Testis (tissue), 3 donors: ENCODE results near the gene CCDC50. TPM values are rescaled to one million over a fixed set of nuclear protein-coding genes. Genes with fewer than 3 reads are reported as not detected.

Experiments
- DNase-seq: peaks from one replicate; pipeline ENCODE4 v3.0.0-alpha.2; 2019
- H3K27ac ChIP-seq, 2 donors: fragments of 200-600 bp; sonication (generic); one replicate each; pipeline ENCODE4 v1.5.1; 2019
- H3K27me3 ChIP-seq: fragments of 200-600 bp; sonication (generic); one replicate; pipeline ENCODE4 v1.5.1; 2019
- H3K36me3 ChIP-seq: fragments of 200-600 bp; sonication (generic); one replicate; pipeline ENCODE4 v1.5.1; 2017; ENCODE audit warnings: low read depth; ENCODE audit errors: missing control alignments
- H3K4me1 ChIP-seq: fragments of 200-600 bp; sonication (generic); one replicate; pipeline ENCODE4 v1.5.1; 2019
- H3K4me3 ChIP-seq, 2 donors: fragments of 200-600 bp; sonication (generic); one replicate each; pipeline ENCODE4 v1.5.1; 2017 to 2019
- H3K9me3 ChIP-seq: fragments of 200-600 bp; sonication (generic); one replicate; pipeline ENCODE4 v1.5.1; 2017
- POLR2A ChIP-seq: fragments of 450-650 bp; IDR thresholded peaks from one replicate; pipeline ENCODE4 v1.6.1; 2017; ENCODE audit warnings: antibody characterized with exemption, mild to moderate bottlenecking, moderate library complexity
- WGBS, 2 donors: methylation state at CpG; one replicate each; pipeline ENCODE4 v1.1.5; 2018; 5-methylcytosine and 5-hydroxymethylcytosine counted together
- intact Hi-C: fragments of 100-400 bp; cut with DNase I; formaldehyde crosslinking; loops from one replicate; pipeline ENCODE4 v1.15.1; 2023; ENCODE audit warnings: low total_unique reads
- polyA plus RNA-seq: library from polyadenylated mRNA; stranded (reverse); fragments of 350-450 nt; fragmentation: Illumina TruSeq; extraction: RNeasy Lipid Tissue Mini Kit (QIAGEN cat#74804); gene quantifications from one replicate; pipeline ENCODE4 v1.2.3, GENCODE V29; 2014; ENCODE audit warnings: low read depth, low replicate concordance; ENCODE audit not compliant: insufficient read depth
- total RNA-seq, 2 donors: library from RNA; depleted of rRNA; stranded (reverse); fragments of >200 nt; gene quantifications; one replicate each; pipeline ENCODE4 v1.2.3, GENCODE V29; 2016
- TF ChIP-seq, protein P1 (sequence below), 3 experiments: fragments of 450-650 bp in 2 of 3; fragments of 200-600 bp in 1 of 3; sonication (generic) in 1 of 3; IDR thresholded peaks; one replicate each; pipeline ENCODE4 v1.5.1; 2016 to 2019; ENCODE audit warnings: antibody characterized with exemption in 3 of 3, mild to moderate bottlenecking in 2 of 3, moderate library complexity in 1 of 3

CCDC50 gene
- total and polyA plus RNA-seq, 3 donors from 2014 or later, result 65.0 to 69.9 (median 68.2) TPM

DNA sequence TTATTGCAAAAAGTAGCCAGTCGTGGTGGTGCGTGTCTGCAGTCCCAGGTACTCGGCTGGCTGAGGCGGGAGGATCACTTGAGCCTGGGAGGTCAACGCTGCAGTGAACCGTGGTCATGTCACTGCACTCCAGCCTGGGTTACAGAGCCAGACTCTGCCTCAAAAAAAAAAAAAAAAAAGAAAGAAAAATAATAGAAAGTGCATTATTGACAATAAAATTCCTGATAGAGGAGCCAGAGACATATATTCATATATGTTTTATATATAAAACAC lies 88.2 kb downstream of the CCDC50 start:
- no peak for DNase-seq
- intact Hi-C loops, result no loop called here
- Histone ChIP-seq H3K27me3 (no peaks in the 10 kb centered on the region), H3K27ac (no peak overlapping the region), H3K4me3 (no peak overlapping the region), H3K9me3 (no peaks in the 10 kb centered on the region), H3K36me3 (no peaks in the 10 kb centered on the region), H3K4me1 (no peaks in the 10 kb centered on the region)
- no peak for TF ChIP-seq POLR2A
- 71 to 74% methylated on average over 6 of the region's 6 CpGs for WGBS, 2 donors

DNA sequence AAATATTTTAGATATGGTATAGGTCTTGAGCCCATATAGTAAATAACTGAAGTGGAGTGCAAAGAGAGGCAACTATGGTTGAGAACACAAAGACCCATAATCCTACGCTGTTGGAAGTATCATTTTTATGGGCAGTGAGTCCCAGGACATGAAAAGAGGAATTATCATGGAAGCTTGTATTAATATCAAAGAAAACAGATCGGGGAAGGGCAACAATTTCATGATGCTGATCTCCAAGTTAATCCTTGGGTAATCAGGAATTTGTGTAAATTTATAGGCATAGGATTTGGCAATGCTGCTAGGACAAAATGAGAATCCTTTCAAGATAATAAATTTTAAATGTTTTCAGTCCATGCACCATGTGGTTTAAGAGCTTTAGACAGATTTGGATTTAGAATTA lies 91.6 kb downstream of the CCDC50 start:
- no peak for DNase-seq
- no peaks in the 10 kb centered on the region for H3K36me3 ChIP-seq
- intact Hi-C loops, result no loop called here
- H3K27ac ChIP-seq, result no peak overlapping the region
- H3K4me3 ChIP-seq, result no peak overlapping the region
- WGBS, 2 donors, result 88 to 93% methylated on average over 2 of the region's 2 CpGs
- TF ChIP-seq, protein P1, sequence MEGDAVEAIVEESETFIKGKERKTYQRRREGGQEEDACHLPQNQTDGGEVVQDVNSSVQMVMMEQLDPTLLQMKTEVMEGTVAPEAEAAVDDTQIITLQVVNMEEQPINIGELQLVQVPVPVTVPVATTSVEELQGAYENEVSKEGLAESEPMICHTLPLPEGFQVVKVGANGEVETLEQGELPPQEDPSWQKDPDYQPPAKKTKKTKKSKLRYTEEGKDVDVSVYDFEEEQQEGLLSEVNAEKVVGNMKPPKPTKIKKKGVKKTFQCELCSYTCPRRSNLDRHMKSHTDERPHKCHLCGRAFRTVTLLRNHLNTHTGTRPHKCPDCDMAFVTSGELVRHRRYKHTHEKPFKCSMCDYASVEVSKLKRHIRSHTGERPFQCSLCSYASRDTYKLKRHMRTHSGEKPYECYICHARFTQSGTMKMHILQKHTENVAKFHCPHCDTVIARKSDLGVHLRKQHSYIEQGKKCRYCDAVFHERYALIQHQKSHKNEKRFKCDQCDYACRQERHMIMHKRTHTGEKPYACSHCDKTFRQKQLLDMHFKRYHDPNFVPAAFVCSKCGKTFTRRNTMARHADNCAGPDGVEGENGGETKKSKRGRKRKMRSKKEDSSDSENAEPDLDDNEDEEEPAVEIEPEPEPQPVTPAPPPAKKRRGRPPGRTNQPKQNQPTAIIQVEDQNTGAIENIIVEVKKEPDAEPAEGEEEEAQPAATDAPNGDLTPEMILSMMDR (IDR thresholded peaks at IDR 0.05), result no peak
- TF ChIP-seq POLR2A, result no peak
- H3K9me3 ChIP-seq, result no peaks in the 10 kb centered on the region
- H3K27me3 ChIP-seq, result no peaks in the 10 kb centered on the region
- H3K4me1 ChIP-seq, result no peaks in the 10 kb centered on the region

DNA sequence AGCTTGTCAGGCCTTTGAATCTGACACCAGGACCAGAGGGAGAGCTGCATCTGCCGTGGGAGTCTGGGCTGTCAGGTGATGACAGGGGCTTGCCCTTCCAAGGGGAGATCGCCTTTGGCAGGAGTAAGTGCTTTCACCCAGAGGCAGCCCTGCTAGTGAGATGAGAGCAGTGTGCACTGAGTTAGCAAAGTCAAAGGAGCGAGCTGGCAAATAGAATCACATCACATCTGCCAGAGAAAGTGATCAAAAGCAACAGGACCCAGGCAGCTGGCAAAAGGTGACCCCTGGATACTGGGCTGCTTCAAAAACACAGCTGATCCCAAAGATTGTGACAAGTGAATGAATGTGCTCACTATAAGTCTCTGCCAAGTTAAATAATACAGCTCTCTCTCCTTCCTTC lies 95.7 kb downstream of the CCDC50 start:
- H3K4me1 ChIP-seq, result no peaks in the 10 kb centered on the region
- no peak for TF ChIP-seq POLR2A
- TF ChIP-seq, protein P1 (IDR thresholded peaks at IDR 0.05), result no peak
- no peaks in the 10 kb centered on the region for H3K36me3 ChIP-seq
- WGBS, 2 donors, result 62 to 66% methylated on average over 3 of the region's 3 CpGs
- no peaks in the 10 kb centered on the region for H3K9me3 ChIP-seq
- H3K4me3 ChIP-seq, result peak overlapping the region; percentile 13 to 21
- H3K27ac ChIP-seq, result no peak overlapping the region
- no peak for DNase-seq
- intact Hi-C loops, result no loop called here
- H3K27me3 ChIP-seq, result no peaks in the 10 kb centered on the region

DNA sequence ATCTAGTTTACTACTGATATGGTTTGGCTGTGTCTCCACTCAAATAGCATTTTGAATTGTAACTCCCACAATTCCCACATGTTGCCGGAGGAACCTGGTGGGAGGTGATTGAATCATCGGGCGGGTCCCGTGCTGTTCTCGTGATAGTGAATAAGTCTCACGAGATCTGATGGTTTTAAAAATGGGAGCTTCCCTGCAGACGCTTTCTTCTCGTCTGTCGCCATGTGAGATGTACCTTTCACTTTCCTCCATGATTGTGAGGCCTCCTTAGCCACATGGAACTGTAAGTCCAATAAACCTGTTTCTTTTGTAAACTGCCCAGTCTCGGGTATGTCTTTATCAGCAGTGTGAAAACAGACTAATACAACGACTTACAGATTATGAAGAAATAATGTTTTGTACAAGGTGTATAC lies 96.1 kb downstream of the CCDC50 start:
- H3K27me3 ChIP-seq, result no peaks in the 10 kb centered on the region
- no peaks in the 10 kb centered on the region for H3K4me1 ChIP-seq
- TF ChIP-seq POLR2A, result no peak
- TF ChIP-seq, protein P1 (IDR thresholded peaks at IDR 0.05), result no peak
- WGBS, 2 donors, result 53 to 65% methylated on average over 11 of the region's 11 CpGs
- peak; percentile 37 for DNase-seq
- H3K4me3 ChIP-seq, result peak overlapping the region; percentile 13 to 21
- no peaks in the 10 kb centered on the region for H3K9me3 ChIP-seq
- intact Hi-C loops, result no loop called here
- no peak overlapping the region for H3K27ac ChIP-seq
- no peaks in the 10 kb centered on the region for H3K36me3 ChIP-seq

DNA sequence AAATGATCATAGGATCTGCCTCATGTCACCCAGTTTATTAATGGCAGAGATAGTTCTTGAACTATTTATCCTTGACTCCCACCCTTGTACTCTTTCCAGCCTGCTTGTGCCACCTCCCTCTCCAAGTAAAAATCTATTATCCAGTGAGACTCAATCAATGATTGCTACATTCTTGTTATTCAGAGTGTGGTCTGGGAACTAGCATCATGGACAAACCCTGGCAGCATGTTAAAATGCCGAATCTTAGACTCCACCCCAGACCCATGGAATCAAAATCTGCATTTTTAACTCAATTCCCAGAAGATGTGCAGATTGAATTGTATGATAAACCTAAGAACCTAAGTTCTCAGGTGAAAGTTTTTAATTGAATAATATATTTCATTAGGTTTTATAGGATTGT lies 97.1 kb downstream of the CCDC50 start:
- no peak overlapping the region for H3K27ac ChIP-seq
- TF ChIP-seq, protein P1 (IDR thresholded peaks at IDR 0.05), result no peak
- TF ChIP-seq POLR2A, result no peak
- no peaks in the 10 kb centered on the region for H3K9me3 ChIP-seq
- no peak overlapping the region for H3K4me3 ChIP-seq
- no peaks in the 10 kb centered on the region for H3K27me3 ChIP-seq
- no peaks in the 10 kb centered on the region for H3K4me1 ChIP-seq
- no peaks in the 10 kb centered on the region for H3K36me3 ChIP-seq
- no peak for DNase-seq
- WGBS, 2 donors, result 30 to 71% methylated on average over 1 of the region's 1 CpG
- intact Hi-C loops, result no loop called here
